GM12878 (cell line): ENCODE data around the gene HSCB.

Experiments used
- GABPA ChIP-seq: IDR thresholded peaks from 2 replicates; pipeline ENCODE4 v1.6.1; 2014; ENCODE audit warnings: antibody characterized with exemption, low read depth, mild to moderate bottlenecking, inconsistent platforms
- HCFC1 ChIP-seq: fragments of 150-350 bp; IDR thresholded peaks from 2 replicates; pipeline ENCODE4 v1.6.1; 2014; ENCODE audit warnings: low read length

DNA sequence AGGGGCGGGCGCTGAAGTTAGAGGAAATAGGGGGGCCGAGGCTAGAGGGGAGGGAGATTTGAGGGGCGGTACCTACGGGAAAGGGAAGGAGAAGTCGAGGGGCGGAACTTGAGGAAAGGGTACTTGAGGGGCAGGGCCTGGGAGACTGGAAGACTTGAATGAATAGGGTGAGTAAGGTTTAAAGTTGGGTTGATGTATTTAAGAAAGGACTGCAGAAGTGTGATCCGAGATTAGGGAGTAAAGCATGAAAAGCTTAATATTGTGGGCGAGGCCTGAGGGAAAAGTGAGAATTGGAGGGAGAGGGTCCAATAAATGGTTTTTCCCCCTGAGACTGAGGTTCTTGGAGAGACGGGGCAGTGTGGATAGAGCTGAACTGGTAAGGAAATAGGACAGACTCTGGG, 723 bp downstream of the HSCB start:
- TF ChIP-seq HCFC1 (no peak), GABPA (peak; percentile 64; the same call in 1 of the 2 replicates)
